PC-9 (cell line): ENCODE data around the gene REPS2.

Experiments used
- CTCF ChIP-seq: fragments of 200-600 bp; sonication (generic); conservative IDR thresholded peaks from 2 replicates; pipeline ENCODE4 v1.6.1; 2017; ENCODE audit warnings: mixed run types, antibody characterized with exemption, mild to moderate bottlenecking, moderate library complexity
- EZH2 ChIP-seq: fragments of 200-600 bp; sonication (generic); IDR thresholded peaks from 2 replicates; pipeline ENCODE4 v1.8.0; 2017; ENCODE audit warnings: antibody characterized with exemption, low read depth

- TF ChIP-seq CTCF (no peak), EZH2 (no peak)
Observed at GRCh38 chrX:17040711-17041110, 94.3 kb downstream of the REPS2 start.
